ENCODE data around the gene BTBD2.
"Not testable (repeated sequence)": the region's sequence is repeated elsewhere in the genome, so short reads cannot be mapped to it uniquely, and the experiment has no call there.

Gene BTBD2

DNA sequence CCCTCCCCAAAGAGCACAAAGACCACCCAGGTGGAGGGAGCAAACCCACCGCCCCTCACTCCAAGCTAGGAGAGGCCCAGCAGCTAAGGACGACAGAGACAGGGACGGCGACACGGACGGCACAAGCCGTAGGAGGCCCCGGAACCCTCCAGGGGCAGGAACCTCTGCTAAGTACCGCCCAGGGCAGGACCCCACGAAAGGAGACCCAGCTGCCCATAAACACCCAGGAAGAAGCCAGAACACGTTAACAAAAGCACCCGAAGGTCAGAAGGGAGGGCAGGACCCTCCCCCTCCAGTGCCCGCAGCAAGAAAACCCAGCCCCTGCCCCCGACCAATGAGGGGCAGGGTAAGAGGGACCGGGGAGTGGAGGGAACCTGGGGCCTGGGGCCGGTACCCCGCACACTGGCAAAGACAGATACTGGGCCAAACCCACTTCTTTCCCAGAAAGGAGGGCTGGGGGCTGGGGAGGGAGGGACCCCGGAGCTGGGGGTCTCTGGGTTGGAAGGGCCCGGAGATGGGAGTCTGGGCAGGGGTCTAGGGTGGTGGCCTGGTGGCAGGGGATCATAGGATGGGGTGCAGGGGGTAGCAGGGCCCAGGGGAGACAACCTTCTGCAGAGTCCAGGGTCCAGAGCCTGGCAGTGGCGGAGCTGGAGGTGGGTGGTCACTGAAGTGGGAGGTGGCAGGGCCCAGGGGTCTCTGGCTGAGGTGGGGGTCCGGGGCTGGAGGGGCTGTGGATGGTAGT, 2.4 kb downstream of the BTBD2 start:
- no peak for DNase-seq

DNA sequence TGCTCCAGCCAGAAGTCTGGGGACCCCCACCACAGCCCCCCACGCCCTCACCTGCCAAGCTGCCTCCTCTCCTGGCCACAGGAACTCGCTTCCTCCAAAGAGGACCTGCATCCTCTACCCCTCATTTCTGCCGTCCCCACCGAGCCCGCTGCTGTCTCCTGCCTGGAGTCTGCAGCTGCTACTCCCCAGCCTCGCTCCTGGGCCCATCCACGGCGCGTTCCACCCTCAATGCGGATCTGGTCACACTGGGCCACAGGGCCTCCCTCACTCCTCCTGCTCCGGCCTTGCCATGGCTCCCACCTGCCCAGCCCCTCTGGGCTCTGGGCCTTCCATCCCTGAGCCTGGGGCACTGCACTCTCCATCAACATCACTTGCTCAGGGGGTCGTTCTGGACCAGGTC, 4.3 kb downstream of the BTBD2 start:
- no peak for DNase-seq

DNA sequence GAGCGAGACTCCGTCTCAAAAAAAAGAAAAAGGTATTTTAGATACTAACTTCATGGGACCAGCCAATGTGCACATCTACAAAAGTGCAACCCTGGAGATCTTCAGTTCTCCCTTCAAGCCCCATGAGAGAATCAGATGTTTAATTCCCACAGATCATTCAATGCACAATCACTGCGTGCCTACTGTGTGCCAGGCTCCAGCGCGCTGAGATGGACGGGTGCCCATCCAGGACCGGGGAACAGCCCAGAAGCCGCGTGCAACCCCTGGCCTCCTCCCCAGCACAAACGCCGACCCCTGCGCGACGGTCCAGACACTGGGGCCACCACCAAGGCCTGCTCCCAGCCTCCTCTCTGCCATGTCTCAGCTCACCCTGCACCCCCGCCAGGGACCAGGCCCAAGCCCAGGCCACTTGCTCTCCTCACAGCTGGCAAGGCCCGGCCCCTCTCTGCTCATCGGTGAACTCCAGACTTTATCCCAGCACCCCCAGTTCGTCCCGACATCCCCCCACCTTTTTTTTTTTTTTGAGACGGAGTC, 5.3 kb downstream of the BTBD2 start:
- DNase-seq, result no peak

DNA sequence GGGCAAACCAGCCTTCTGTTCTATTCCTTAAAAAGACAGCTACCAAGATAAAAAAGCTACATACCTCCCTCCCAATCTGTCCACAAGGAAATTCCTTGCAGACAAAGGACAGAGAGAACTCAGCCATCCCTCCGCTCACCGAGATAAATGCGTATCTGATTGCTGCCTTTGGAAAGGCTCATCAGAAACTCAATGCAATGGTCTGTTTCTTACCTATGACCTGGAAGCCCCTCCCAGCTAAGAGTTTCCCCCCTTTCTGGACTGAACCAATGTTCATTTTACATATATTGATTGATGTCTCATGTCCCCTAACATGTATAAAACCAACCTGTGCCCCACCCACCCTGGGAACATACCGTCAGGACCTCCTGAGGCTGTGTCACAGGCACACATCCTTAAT, 11.6 kb downstream of the BTBD2 start:
- no peak for DNase-seq

DNA sequence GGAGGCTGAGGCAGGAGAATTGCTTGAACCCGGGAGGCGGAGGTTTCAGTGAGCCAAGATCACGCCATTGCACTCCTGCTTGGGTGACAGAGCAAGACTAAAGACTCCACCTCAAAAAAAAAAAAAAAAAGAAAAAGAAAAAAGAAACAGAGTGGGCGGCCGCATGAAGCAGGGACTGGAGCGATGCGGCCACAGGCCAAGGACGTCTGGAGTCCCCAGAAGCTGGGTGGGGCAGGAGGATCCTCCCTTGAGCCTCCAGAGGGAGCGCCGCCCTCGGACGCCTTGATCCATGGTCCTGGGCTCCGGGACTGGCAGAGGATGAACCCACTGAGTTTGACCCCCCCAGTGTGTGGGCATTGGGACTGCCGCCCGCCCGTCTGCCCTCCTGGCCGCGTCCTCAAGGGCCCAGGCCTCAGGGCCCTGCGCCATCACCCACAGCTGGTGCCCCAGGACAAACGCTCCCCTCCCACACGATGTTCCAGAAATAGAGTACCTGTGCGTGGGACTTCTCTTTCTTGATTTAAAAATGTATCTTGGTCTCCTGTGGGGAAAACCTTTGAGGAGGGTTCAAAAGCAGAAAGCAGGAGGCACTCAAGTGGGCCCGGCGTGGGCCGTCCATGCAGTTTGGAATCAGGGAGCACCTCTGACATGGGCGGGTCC, 15.5 kb downstream of the BTBD2 start:
- DNase-seq, result no peak

DNA sequence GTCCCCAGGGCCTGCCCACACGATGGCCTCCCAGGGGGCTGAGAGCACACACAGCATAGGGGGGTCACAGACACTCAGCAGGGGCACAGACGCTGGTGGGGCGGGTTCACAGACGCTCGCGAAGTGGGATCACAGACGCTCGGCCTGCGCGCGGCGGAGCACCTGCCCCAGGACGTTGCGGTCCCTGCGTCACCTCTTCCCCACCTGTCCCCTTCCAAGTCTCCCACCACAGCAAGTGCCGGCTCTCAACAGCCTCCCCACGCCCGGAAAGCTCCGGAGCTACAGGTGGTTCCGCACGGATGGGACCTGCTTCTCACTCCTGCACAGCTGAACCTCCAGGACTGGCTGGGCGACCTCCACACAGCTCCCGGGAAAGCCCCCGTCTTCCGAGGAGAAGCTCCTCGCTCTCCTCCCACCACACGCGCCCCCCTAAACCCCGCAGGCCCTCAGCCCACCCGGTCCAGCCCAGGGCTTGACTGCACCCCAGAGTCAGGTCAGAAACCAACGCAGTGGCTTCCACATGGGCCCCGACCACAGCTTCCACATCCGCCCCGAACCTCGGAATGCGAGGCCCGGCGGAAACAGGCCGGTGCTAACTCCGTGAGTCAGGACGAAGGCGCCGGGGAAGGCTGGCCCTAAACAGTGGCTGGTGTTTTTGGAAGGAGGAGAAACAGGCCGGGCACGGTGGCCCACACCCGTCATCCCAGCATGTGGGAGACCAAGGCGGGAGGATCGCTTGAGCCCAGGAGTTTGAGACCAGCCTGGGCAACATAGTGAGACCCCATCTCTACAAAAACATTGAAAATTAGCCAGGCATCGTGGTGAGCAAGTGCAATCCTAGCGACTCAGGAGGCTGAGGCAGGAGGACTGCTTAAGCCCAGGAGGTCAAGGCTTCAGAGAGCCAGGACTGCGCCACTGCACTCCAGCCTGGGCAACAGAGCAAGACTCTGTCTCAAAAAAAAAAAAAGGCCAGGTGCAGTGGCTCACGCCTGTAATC, 16.5 kb downstream of the BTBD2 start:
- no peak for DNase-seq

DNA sequence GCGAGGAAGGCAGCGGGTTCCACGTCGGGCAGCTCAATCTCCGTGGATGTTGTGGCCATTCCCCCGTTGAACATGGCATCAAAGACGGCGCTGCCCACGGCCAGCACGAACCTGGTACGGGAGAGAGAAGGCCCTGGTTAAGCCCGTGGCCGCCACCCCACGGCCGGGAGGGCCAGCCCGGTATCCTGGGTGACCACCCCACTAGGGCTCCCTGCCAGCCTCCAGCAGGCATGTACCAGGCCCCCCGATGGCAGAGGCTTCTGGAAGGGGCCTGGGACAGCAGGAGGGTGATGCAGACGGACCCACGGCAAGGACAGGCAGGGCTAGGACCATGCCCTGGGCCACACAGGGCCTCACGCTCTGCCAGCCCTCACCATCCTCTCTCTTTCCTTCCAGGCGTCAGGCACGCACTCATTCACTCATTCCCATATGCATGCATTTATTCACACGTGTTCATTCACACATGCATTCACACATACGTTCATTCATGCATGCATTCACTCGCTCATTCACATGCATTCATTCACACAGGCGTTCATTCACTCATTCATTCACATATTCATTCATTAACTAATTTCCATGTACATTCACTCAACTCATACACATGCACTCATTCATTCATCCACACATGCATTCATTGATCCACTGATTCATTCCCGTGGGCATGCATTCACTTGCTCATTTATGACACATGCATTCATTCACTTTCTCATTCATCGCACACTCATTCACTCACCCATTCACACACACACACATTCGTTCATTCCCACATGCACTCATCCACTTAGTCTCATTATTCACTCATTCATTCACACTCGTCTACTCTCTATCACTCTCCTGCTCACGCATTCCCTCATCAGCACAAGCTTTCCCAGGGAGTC, 17.9 kb downstream of the BTBD2 start:
- DNase-seq, result no peak

DNA sequence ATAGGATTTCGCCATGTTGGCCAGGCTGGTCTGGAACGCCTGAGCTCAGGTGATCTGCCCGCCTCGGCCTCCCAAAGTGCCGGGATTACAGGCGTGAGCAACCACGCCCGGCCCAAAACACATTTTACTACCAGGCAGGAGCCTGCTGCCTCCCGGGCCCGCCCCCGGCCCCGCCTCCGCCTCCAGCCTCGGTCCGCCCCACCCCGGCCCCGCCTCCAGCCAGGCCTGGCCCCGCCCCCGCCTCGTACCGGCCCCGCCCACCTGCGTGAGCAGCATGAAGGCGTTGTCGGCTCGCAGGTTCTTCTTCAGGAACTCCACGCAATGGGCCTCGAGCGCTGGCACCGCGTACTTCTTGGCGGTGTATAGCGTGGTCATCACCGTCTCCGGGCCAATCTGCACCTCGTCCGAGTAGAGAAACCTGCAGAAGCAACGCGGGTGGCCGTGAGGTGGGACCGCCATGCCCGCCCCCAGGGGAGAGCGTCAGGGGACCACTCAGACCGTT, 22.7 kb downstream of the BTBD2 start:
- DNase-seq, result no peak

DNA sequence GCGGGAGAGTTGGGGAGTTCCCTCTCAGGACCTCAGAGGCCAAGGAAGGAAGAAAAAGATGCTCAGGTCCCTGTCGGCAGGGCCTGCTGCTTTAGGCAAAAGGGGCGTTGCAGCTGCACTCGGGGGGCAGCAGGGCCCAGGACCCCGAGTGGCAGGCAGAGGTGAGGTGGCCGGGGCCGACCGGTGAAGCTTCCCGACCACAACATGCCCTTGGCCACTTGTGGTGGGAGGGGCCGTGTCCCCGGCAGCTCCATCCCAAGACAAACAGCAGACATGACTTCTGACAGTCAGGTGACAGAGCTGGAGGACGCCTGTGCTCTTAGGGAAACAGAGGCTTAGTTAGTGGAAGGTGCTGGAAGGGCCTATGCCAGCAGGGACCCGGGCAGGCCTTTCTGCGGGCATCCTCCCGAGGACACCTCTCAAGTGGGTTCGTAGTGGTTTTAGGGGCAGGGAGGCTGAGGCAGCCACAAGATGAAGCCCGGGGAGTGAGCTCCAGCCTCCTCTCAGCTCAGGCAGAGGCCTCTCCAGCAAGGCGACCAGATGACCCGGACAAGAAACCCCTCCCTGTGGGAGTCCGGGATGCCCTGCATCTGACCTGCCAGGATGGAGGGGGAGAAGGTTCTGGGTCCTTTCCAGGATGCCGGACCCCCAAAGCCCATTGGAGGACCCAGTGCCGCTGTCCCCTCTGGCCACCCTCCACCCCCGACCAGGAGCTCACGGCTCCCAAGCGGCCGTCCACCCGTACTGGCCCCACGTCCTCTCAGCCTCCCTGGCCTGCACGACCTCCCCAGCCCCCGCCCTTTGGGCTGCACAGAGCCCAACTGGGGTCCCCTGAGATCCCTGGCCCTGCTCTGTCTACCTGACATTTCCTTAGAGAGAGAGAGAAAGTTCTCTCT, 24.2 kb downstream of the BTBD2 start:
- no peak for DNase-seq

DNA sequence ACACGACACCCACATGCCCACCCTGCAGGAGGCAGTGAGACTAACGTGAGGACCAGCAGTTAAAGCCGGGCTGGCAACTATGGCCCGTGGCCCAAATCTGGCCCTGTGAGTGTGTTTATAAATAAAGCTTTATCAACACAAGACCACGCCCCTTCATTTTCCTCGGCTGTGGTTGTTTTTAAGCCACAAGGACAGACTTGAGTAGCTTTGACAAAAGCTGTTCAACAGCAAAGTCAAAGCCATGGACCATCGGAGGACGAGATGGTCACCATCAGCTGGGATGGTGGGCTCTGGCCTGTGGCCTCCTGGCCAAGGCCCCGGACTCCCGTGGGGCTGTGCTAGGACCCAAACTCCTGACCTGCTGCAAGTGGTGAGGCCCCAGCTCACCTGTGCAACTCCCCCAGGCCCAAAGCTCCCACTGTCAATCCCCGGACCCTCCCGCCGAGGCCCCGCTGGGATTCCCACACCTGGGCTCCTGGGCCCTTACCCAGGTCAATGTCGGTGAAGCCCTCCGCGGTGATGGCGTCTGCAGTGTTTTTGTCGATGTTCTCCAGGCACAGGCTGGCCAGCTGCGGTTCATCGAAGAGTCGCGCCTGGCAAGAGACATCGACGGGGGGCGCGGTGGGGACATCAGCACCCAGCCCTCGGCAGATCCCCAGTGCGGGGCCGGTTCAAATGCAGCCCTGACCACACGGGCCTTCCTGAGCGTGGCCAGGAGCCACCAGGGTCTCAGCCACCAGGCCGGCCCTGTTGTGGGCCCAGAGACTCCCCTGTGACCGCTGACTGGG, 25.1 kb downstream of the BTBD2 start:
- DNase-seq, result no peak

DNA sequence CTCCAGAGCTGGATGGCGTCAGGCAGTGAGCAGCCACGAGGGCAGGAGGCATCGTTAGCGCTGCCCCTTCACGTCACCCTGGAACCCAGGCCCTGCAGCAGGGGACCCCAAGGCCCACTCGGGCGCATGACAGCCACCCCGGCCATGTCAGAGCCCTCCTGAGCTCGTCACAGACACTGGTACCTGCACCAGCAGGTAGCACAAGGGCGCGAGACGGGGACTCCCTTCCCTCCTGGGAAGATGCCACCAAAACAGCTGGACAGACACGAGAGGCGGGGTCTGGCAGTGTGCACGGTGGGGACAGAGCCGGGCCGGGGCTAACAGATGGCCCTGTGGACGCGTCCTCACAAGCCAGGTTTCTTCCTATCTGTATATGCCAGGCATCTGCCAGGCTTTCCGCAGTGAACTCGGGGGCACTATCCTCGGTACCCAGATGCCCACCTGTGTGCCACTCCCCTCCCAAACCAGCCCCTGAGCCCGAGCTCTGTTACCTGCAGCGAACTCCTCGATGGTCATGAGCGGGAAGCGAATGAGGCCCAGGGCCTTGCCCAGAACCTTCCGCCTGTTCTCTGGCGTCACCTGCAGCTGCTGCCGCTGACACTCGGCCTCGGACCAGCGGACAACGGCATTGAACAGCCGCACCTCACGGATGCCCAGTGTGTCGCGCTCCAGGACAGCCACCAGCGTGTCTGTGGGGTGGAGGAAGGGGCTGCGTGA, 25.8 kb downstream of the BTBD2 start:
- DNase-seq, result no peak

DNA sequence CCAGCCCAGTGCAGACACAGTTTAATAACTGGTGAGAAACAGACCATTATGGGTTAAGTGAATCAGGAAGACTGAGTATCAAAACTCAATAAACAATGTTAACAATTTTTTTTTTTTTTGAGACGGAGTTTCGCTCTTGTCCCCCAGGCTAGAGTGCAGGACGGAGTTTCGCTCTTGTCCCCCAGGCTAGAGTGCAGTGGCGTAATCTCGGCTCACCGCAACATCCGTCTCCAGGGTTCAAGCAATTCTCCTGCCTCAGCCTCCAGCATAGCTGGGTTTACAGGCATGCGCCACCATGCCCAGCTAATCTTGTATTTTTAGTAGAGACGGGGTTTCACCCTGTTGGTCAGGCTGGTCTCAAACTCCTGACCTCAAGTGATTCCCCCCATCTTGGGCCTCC, 27.1 kb downstream of the BTBD2 start:
- DNase-seq, result not testable (repeated sequence)

DNA sequence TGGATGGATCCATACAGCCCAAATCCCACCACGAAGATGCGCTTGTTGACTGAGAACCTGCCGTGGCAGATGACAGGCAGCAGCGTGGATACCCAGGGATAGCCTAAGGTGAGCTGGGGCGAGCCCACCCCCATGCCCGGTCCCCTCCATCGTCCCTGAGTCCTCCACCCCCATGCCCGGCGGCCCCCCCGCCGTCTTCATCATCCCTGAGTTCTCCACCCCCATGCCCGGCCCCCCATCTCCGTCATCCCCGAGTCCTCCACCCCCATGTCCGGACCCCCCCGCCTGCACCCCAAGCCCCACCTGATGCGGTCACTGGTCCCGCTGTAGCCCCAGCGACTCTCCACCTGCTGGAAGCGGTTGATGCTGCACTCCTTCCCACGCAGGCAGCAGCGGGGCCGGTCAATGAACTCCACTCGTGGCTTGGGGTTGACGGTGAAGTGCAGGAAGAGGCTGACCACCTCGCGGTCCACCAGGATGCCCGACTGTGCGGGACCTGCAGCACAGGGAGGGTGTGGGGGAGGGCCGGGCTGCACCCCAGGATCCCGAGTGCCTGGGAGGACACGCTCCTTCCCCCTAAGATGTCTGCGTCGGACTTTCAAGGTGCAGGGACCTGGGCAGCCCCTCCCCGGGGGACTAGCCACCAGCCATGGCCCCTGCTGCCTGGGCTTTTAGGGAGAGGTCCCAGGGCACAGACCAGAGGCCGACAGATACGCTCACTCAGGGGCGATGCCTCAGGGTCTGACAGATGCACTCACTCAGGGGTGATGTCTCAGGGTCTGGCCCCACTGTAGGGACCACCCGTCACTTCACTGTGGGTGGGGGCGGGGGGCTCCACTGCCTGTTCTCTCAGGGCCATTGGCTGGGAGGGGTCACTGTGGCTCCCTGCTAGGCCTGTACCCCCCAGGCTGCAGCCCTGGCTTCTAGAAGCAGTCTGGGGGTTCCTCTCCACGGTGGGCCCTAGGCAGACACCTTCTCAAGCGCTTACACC, 28.0 kb downstream of the BTBD2 start:
- no peak for DNase-seq

DNA sequence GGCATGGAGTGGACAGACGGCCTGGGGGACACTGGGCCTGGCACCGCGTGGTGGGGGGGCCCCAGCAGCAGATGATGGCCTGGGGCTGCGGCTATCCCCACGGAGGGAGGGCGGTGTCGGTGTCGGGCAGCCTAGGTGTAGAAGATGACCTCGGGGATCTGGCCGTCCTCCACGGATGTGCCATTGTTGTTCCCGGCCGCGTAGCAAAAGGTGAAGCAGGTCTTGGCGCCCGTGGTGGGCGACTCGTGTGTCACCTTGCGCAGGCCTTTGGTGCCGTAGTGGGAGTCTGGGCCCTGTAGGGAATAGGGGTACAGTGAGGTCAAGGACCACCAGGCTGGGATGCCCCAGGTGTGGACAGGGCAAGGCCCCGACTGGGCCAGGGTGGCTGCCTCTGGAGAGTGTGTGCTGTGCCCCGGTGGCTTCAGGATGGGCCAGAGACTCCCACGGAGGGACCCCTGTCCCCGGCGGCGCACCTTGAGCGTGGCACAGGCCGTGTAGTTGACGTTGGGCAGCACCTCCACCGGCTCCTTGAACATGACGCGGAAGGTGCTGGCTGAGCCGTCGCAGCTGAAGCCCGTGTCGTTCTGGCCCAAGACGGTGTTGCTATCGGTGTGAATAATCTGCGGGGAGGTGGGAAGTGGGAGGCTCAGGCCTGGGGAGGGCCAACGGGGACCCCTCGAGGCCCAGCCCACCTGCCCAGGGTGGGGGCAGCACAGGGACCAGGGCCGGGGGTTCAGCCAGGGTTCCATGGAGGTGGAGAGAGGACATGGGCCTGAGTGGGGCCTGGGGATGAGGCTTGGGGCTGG, 29.0 kb downstream of the BTBD2 start:
- DNase-seq, result no peak

DNA sequence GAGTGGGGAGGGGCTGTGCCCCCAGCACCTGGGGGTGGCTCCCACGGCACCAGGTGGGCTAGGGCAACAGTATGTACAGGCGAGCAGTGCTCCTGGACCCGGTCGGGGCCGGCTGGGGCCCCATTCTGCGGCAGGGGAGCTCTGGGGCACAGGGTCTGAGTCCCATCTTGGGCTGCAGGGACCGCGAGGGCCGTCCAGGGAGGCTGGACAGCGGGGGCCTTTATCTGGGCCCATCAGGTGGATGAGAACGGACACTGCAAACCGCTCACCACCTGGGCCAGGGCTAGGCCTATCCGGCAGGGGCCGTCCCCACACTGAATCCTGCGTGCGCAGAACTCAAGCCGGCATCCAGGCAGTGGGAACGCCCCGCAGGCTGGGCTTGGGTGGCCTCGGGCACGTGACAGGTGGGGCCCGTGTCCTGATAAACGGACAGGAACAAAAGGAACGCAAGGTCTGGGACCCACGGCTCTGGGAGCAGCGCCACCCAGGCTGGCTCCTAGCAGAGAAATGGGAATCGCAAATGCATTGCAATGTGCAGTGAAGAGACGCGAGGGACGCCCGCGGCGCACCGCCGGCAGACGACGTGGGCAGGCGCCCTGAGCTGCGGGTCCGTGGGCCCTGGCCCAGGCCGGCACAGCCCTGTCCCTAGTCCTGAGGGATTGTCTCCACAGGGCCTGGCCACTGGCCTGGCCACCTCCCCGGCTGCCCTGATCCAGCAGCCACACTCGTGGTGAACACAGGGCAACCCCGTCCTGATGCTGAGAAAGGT, 29.7 kb downstream of the BTBD2 start:
- DNase-seq, result no peak

DNA sequence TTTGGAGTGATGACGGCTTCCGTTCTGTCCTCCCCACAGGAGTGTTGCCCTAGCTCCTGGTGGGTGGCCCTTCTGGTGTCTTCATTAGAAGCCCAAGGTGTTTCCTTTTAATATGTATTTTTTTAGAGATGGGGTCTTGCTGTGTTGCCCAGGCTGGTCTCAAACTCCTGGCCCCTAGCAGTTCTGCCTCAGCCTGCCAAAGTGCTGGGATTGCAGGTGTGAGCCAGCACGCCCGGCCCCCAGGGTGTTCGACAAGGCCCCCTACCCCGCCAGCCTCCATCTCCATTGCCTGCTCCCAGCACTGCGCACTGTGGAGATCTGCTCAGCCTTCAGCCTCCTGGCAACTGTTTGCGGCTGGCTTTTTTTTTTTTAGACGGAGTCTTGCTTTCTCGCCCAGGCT, 31.2 kb downstream of the BTBD2 start:
- no peak for DNase-seq

Measured in NCI-H2171 treated with DMSO at 0.1 percent for 48 hours (cell line).